ENCODE data around the gene GULP1. TPM values are rescaled to one million over a fixed set of nuclear protein-coding genes. Genes with fewer than 3 reads are reported as not detected.

The GULP1 gene
- total RNA-seq, 1 donor from 2014 or later, result 27.6 TPM

GRCh38 chr2:188494906-188495305, 203.2 kb downstream of the GULP1 start:
- Histone ChIP-seq H3K27me3 (ENCODE audit: low read depth) (no peaks in the 10 kb centered on the region), H3K4me1 (no peaks in the 10 kb centered on the region), H3K9me3 (no peaks in the 10 kb centered on the region), H3K27ac (no peak overlapping the region), H3K4me3 (no peak overlapping the region), H3K36me3 (no peaks in the 10 kb centered on the region)
- DNase-seq, result no peak
- no peak for ATAC-seq
- TF ChIP-seq, protein P1, sequence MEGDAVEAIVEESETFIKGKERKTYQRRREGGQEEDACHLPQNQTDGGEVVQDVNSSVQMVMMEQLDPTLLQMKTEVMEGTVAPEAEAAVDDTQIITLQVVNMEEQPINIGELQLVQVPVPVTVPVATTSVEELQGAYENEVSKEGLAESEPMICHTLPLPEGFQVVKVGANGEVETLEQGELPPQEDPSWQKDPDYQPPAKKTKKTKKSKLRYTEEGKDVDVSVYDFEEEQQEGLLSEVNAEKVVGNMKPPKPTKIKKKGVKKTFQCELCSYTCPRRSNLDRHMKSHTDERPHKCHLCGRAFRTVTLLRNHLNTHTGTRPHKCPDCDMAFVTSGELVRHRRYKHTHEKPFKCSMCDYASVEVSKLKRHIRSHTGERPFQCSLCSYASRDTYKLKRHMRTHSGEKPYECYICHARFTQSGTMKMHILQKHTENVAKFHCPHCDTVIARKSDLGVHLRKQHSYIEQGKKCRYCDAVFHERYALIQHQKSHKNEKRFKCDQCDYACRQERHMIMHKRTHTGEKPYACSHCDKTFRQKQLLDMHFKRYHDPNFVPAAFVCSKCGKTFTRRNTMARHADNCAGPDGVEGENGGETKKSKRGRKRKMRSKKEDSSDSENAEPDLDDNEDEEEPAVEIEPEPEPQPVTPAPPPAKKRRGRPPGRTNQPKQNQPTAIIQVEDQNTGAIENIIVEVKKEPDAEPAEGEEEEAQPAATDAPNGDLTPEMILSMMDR (IDR thresholded peaks at IDR 0.05), result no peak
- intact Hi-C loops (cut with DNase I), result no loop called here

- Histone ChIP-seq H3K36me3 (no peaks in the 10 kb centered on the region), H3K4me3 (no peak overlapping the region), H3K9me3 (no peaks in the 10 kb centered on the region), H3K27me3 (ENCODE audit: low read depth) (no peaks in the 10 kb centered on the region), H3K27ac (no peak overlapping the region), H3K4me1 (no peaks in the 10 kb centered on the region)
- DNase-seq (no peak), ATAC-seq (no peak)
- TF ChIP-seq, protein P1 (IDR thresholded peaks at IDR 0.05), result no peak
- intact Hi-C loops (cut with DNase I), result no loop called here
Observed at GRCh38 chr2:188495969-188496431, 204.3 kb downstream of the GULP1 start.

DNA sequence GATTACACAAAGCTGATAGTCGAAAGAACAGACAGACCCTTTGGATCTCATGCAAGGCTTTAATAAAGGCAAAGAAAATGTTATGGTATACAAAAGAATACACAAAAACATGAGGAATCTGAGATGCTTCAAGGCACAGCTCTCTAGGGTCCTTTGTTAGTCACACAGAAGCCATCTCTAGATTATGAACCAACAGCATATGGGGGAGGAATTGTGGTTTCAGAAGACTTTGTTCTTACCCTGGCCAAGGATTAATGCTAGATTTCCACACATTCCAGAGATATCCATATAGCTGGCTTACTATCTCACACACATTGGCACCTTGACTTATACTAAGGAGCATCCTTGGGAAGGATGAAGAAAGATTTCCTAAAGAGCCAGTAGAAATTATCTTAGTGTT, 206.1 kb downstream of the GULP1 start:
- Histone ChIP-seq H3K9me3 (no peaks in the 10 kb centered on the region), H3K36me3 (no peaks in the 10 kb centered on the region), H3K4me1 (no peaks in the 10 kb centered on the region), H3K27me3 (ENCODE audit: low read depth) (no peaks in the 10 kb centered on the region), H3K27ac (no peak overlapping the region), H3K4me3 (no peak overlapping the region)
- TF ChIP-seq, protein P1 (IDR thresholded peaks at IDR 0.05), result no peak
- DNase-seq, result no peak
- intact Hi-C loops (cut with DNase I), result no loop called here
- no peak for ATAC-seq

DNA sequence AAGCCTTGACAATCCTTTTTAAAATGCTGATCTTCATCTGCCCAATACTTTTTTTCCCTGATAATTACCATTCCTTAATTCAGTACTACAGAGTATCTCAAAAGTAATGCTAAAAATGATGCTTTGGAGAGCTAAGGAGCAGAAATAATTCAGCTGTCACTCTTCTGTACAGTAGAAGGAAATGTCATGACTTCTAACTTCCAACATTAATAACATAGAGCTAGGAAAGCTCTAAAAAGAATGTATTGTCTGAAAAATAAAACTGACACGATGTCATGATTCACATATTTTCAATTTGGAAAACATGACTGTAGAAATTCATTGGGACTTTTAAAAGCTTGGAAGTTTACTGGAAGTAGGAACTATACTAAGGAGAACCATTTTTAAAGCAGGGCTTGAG, 212.3 kb downstream of the GULP1 start:
- TF ChIP-seq, protein P1 (IDR thresholded peaks at IDR 0.05), result no peak
- Histone ChIP-seq H3K36me3 (no peaks in the 10 kb centered on the region), H3K4me3 (no peak overlapping the region), H3K4me1 (no peaks in the 10 kb centered on the region), H3K27ac (no peak overlapping the region), H3K9me3 (no peaks in the 10 kb centered on the region), H3K27me3 (ENCODE audit: low read depth) (no peaks in the 10 kb centered on the region)
- DNase-seq, result no peak
- ATAC-seq, result no peak
- intact Hi-C loops (cut with DNase I), result no loop called here

DNA sequence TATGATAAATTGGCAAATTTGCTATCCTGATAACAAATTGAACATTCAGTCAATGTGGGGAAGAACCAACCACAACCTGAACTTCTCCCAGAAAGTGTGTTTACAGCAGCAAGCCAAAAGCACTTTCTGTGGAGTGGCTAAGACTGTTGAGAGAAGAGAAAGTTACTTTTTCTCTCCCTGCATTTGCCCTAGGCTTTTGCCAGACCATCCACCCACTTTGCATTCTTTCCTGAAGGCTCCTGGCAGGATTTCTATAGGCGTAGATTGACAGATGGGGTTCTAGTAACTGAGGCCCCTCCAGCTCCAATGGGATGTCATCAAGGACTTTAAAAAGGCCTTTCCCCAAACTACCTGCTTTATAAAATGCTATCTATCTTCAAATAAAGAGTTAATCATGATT, 215.2 kb downstream of the GULP1 start:
- intact Hi-C loops (cut with DNase I), result no loop called here
- Histone ChIP-seq H3K27me3 (ENCODE audit: low read depth) (no peaks in the 10 kb centered on the region), H3K36me3 (no peaks in the 10 kb centered on the region), H3K4me1 (no peaks in the 10 kb centered on the region), H3K27ac (no peak overlapping the region), H3K9me3 (no peaks in the 10 kb centered on the region), H3K4me3 (no peak overlapping the region)
- DNase-seq (no peak), ATAC-seq (no peak)
- TF ChIP-seq, protein P1 (IDR thresholded peaks at IDR 0.05), result no peak

DNA sequence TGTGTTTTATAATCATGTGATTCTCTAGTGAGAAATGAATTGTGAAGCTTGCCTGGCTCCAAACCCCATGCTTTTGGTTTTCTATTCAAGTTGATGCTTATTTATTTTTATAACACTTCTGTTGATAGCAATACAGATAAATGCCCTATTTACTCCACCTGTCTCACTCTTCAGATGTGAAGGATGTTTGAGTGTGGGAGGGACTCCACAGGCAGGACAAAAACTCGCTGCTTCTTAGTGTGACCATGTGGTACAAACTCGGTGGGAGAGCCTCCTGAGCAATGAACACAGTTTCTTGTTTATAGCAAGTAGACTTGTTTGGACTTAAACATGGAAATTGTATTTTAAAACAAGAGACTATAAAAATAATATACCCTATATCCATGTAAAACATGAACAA, 219.7 kb downstream of the GULP1 start:
- no peak for DNase-seq
- H3K9me3 ChIP-seq, result no peaks in the 10 kb centered on the region
- no peaks in the 10 kb centered on the region for H3K36me3 ChIP-seq
- H3K4me1 ChIP-seq, result no peaks in the 10 kb centered on the region
- intact Hi-C loops (cut with DNase I), result no loop called here
- H3K27me3 ChIP-seq (ENCODE audit: low read depth), result no peaks in the 10 kb centered on the region
- peak in 1 of 2 donors; percentile 54 for ATAC-seq
- H3K4me3 ChIP-seq, result no peak overlapping the region
- H3K27ac ChIP-seq, result no peak overlapping the region
- TF ChIP-seq, protein P1 (IDR thresholded peaks at IDR 0.05), result no peak

All from lower lobe of right lung (tissue), 2 donors.